GM12864 (cell line): ENCODE measurements around the gene SPAG4.
A peak's percentile ranks its signal among the peaks of the same experiment; 100 is the strongest.

Experiments
- DNase-seq: peaks from one replicate; pipeline ENCODE4 v3.0.0-alpha.2; 2011; ENCODE audit warnings: low read depth
- H3K4me3 ChIP-seq: 2 replicates; pipeline ENCODE4 v1.5.1; 2011; ENCODE audit warnings: mild to moderate bottlenecking, low read depth, low read length, control low read depth
- TF ChIP-seq, protein P1 (sequence below): IDR thresholded peaks from 2 replicates; pipeline ENCODE4 v1.5.1; 2011; ENCODE audit warnings: low read depth, mild to moderate bottlenecking, moderate library complexity, low read length, control low read depth, inconsistent platforms; ENCODE audit errors: missing control alignments

SPAG4 gene, protein sequence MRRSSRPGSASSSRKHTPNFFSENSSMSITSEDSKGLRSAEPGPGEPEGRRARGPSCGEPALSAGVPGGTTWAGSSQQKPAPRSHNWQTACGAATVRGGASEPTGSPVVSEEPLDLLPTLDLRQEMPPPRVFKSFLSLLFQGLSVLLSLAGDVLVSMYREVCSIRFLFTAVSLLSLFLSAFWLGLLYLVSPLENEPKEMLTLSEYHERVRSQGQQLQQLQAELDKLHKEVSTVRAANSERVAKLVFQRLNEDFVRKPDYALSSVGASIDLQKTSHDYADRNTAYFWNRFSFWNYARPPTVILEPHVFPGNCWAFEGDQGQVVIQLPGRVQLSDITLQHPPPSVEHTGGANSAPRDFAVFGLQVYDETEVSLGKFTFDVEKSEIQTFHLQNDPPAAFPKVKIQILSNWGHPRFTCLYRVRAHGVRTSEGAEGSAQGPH

GRCh38 chr20:35615667-35616464, at the start of gene SPAG4:
TSS of gene SPAG4 (plus strand) at chr20:35615829. CDS start at chr20:35616004, 175 bp downstream.
- TF ChIP-seq, protein P1, sequence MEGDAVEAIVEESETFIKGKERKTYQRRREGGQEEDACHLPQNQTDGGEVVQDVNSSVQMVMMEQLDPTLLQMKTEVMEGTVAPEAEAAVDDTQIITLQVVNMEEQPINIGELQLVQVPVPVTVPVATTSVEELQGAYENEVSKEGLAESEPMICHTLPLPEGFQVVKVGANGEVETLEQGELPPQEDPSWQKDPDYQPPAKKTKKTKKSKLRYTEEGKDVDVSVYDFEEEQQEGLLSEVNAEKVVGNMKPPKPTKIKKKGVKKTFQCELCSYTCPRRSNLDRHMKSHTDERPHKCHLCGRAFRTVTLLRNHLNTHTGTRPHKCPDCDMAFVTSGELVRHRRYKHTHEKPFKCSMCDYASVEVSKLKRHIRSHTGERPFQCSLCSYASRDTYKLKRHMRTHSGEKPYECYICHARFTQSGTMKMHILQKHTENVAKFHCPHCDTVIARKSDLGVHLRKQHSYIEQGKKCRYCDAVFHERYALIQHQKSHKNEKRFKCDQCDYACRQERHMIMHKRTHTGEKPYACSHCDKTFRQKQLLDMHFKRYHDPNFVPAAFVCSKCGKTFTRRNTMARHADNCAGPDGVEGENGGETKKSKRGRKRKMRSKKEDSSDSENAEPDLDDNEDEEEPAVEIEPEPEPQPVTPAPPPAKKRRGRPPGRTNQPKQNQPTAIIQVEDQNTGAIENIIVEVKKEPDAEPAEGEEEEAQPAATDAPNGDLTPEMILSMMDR: no peak
- no peak for DNase-seq
- H3K4me3 ChIP-seq: peak within 1 kb of the TSS; percentile 74

GRCh38 chr20:35568645-35569044, 47.0 kb upstream of the SPAG4 start:
- no peak for DNase-seq
- TF ChIP-seq, protein P1: peak; percentile 37
- no peak overlapping the region for H3K4me3 ChIP-seq

GRCh38 chr20:35571555-35571954, 44.1 kb upstream of the SPAG4 start:
- no peak overlapping the region for H3K4me3 ChIP-seq
- no peak for DNase-seq
- TF ChIP-seq, protein P1: no peak

DNA sequence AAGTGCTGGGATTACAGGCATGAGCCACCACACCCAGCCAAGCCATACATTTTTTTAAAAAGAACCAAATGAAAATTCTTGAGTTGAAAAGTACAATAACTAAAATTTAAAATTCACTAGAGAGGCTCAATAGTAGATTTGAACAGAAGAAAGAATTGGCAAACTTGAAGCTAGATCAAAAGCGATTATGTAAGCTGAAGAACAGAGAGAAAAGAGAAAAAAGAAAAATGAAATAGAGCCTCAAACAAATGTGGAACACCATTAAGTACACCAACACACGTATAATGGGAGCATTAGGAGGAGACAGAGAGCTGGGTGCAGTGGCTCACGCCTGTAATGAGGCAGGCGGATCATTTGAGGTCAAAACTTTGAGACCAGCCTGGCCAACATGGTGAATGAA, 42.8 kb upstream of the SPAG4 start:
- TF ChIP-seq, protein P1: no peak
- no peak overlapping the region for H3K4me3 ChIP-seq
- DNase-seq: no peak

GRCh38 chr20:35575958-35576357, 39.7 kb upstream of the SPAG4 start:
- DNase-seq: no peak
- TF ChIP-seq, protein P1: no peak
- no peak overlapping the region for H3K4me3 ChIP-seq

- TF ChIP-seq, protein P1: no peak
- DNase-seq: no peak
- H3K4me3 ChIP-seq: no peak overlapping the region
These were observed 38.8 kb upstream of the SPAG4 start for GRCh38 chr20:35576816-35577215.
